ENCODE results near the gene SORL1.

DNA sequence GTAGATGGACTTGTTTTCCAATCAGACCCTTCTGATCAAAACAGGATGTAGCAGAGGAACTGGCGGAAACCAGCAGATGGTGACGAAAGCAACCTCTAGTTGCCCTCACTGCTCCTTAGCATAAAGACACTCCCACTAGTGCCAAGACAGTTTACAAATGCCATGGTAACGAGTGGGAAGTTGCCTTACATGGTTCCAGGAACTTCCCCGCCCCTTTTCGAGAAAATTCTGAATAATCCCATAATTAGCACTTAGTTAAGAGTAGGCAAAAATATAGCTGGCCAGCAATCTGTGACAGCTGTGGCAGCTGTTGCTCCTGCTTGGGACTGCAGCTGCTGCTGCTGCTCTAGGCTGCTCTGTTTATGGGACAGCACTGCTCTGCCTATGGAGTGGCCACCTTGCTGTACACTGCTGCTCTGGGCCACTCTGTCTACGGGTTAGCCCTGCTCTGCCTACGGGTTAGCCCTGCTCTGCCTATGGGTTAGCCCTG, 33.4 kb upstream of the SORL1 start:
- TF ChIP-seq ZNF384 (IDR thresholded peaks at IDR 0.05) = no peak
- no peak for TF ChIP-seq BHLHE40 (IDR thresholded peaks at IDR 0.05; ENCODE audit: borderline replicate concordance)
- no peak for TF ChIP-seq L3MBTL2 (conservative IDR thresholded peaks at IDR 0.05)
- TF ChIP-seq HDGF (IDR thresholded peaks at IDR 0.05; ENCODE audit: borderline replicate concordance) = no peak
- no peak for TF ChIP-seq ELF4 (IDR thresholded peaks at IDR 0.05)
- TF ChIP-seq FOXK2 (IDR thresholded peaks at IDR 0.05) = no peak
- TF ChIP-seq ARNT (IDR thresholded peaks at IDR 0.05) = no peak
- no peak for TF ChIP-seq CTBP1 (IDR thresholded peaks at IDR 0.05; ENCODE audit: borderline replicate concordance)
- no peak for TF ChIP-seq FOXM1 (IDR thresholded peaks at IDR 0.05; ENCODE audit: borderline replicate concordance)
- no peak for TF ChIP-seq TARDBP (IDR thresholded peaks at IDR 0.05)
